SKM-1 treated with dmso at 0.1 percent for 144 hours (cell line): ENCODE data around the gene NUP153.

Experiments used
- DNase-seq: peaks from one replicate; lab custom pipeline; 2025; ENCODE audit not compliant: unreplicated experiment; lab: John Stamatoyannopoulos, UW

The NUP153 gene

GRCh38 chr6:17574866-17575560 is 131.7 kb downstream of the NUP153 start:
- no peak for DNase-seq

- DNase-seq, result no peak
Measured at GRCh38 chr6:17565399-17565798, 141.3 kb downstream of the NUP153 start.
